ENCODE measurements around the gene TRAPPC3. TPM values are rescaled to one million over a fixed set of nuclear protein-coding genes. Genes with fewer than 3 reads are reported as not detected.

Gene TRAPPC3
- total RNA-seq, 1 experiment from 2014 or later: 86.6 TPM

DNA sequence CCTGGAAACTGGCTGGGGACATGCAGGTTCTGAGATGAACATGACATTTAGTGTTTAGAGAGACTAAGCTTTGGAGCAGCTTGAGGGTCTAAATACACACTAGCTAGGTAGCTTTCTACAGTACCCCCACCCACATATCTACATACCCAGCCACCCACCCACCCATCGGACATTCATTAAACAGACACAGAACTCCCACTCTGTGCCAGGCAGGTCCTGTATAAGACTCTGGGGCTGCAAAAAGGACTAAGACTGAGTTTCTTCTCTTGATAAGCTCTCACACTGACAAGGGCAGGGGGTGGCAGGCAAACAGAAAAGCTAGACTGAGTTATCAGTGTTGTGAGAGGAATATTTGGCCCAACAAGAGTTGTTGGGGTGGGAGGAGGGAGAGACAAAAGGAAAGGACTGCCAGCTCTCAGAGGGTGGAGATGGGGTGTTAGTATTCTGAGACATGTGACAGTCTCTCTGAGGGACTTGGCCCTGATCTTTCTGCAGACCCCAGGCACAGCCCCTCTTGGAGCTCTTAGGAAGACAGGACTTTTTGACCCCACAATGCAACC is 13.5 kb upstream of the TRAPPC3 start:
- no peaks in the 10 kb centered on the region for H3K9me3 ChIP-seq (ENCODE audit: low read depth, low read length, poor library complexity, severe bottlenecking)
- H3K27ac ChIP-seq (ENCODE audit: low read depth, low read length, poor library complexity, severe bottlenecking): no peak overlapping the region
- H3K4me3 ChIP-seq (ENCODE audit: low read depth, low read length, poor library complexity, severe bottlenecking): no peak overlapping the region
- intact Hi-C loops (cut with micrococcal nuclease; ENCODE audit: unreplicated experiment): no loop called here
- DNase-seq (ENCODE audit: low spot score): no peak
- BruUV-seq (replicated peaks): no TSS peak
- H3K27me3 ChIP-seq (replicated peaks; ENCODE audit: insufficient read depth, low read depth, low read length, poor library complexity): no peaks in the 10 kb centered on the region
- H3K4me1 ChIP-seq (ENCODE audit: insufficient read depth, low read length, poor library complexity, severe bottlenecking): peaks cover 34% of the 10 kb centered on the region
- TF ChIP-seq, protein P1, sequence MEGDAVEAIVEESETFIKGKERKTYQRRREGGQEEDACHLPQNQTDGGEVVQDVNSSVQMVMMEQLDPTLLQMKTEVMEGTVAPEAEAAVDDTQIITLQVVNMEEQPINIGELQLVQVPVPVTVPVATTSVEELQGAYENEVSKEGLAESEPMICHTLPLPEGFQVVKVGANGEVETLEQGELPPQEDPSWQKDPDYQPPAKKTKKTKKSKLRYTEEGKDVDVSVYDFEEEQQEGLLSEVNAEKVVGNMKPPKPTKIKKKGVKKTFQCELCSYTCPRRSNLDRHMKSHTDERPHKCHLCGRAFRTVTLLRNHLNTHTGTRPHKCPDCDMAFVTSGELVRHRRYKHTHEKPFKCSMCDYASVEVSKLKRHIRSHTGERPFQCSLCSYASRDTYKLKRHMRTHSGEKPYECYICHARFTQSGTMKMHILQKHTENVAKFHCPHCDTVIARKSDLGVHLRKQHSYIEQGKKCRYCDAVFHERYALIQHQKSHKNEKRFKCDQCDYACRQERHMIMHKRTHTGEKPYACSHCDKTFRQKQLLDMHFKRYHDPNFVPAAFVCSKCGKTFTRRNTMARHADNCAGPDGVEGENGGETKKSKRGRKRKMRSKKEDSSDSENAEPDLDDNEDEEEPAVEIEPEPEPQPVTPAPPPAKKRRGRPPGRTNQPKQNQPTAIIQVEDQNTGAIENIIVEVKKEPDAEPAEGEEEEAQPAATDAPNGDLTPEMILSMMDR (conservative IDR thresholded peaks at IDR 0.05; ENCODE audit: low read depth, low read length): no peak
- no peak for TF ChIP-seq EZH2 (IDR thresholded peaks at IDR 0.05; ENCODE audit: borderline replicate concordance, low read depth, low read length, poor library complexity, severe bottlenecking)
- CTCF ChIA-PET: no interaction called here
- POLR2A ChIA-PET (ENCODE audit: low non-redundant PET): interaction anchor here (0.8 kb wide), 1 partner anchor 14 kb away, joined by 15 read pairs; no protein-coding TSS in a partner anchor
- H3K36me3 ChIP-seq (ENCODE audit: insufficient read depth, low read length, poor library complexity, severe bottlenecking): no peaks in the 10 kb centered on the region

DNA sequence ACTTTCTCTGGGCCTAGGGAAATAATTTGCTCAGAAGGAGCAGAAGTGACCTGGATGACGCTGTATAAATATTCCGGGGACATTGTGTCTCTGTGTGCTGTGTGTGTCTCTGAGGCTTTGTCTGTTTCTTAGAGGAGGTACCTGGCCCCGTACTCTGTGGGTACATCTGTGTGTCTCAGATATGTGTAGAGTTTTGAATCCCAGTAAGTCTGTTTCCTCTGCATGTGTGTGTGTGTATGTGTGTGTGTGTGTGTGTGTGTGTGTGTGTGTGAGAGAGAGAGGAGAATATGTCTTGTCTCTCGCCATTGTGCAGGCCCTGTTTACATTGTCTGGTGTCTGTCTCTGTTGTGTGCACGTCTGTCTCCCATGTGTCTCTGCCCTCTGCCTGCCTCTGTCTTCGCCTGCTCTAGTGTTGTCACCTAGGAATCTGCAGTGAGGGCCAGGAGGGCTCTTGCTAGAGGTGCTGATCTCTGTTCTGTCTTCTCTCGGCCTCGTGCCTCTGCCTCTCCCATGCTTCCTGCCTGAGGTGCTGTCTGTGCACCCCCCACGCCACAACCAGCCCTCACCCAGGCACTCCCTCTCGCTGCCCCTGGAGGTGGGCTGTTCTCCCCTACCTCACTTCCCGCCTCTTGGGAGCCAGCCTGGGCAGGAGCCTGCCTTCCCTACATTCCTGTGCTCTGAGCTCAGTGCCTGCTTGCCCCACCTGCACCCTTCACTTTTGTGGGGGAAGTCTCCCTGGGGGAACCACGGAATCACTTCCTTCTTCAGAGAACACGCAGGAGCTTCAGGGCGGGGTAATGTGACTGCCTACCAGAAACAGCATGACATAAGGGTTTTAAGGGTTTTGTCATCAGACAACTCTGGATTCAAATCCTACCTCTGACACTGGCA is 12.6 kb upstream of the TRAPPC3 start:
- Histone ChIP-seq H3K9me3 (ENCODE audit: low read depth, low read length, poor library complexity, severe bottlenecking) (no peaks in the 10 kb centered on the region), H3K27me3 (replicated peaks; ENCODE audit: insufficient read depth, low read depth, low read length, poor library complexity) (no peaks in the 10 kb centered on the region), H3K27ac (ENCODE audit: low read depth, low read length, poor library complexity, severe bottlenecking) (peak overlapping the region; percentile 93), H3K36me3 (ENCODE audit: insufficient read depth, low read length, poor library complexity, severe bottlenecking) (no peaks in the 10 kb centered on the region), H3K4me3 (ENCODE audit: low read depth, low read length, poor library complexity, severe bottlenecking) (peak overlapping the region; percentile 45), H3K4me1 (ENCODE audit: insufficient read depth, low read length, poor library complexity, severe bottlenecking) (peaks cover 38% of the 10 kb centered on the region)
- intact Hi-C loops (cut with micrococcal nuclease; ENCODE audit: unreplicated experiment): no loop called here
- BruUV-seq (replicated peaks): no TSS peak
- CTCF ChIA-PET: interaction anchor here (0.7 kb wide), 1 partner anchor 26 kb away, joined by 3 read pairs; no protein-coding TSS in a partner anchor
- DNase-seq (ENCODE audit: low spot score): no peak
- POLR2A ChIA-PET (ENCODE audit: low non-redundant PET): interaction anchor here (0.6 to 1.0 kb wide), 3 partner anchors 10 to 67 kb away, joined by 3 to 4 read pairs (median 4); no protein-coding TSS in a partner anchor
- no peak for TF ChIP-seq EZH2 (IDR thresholded peaks at IDR 0.05; ENCODE audit: borderline replicate concordance, low read depth, low read length, poor library complexity, severe bottlenecking)
- TF ChIP-seq, protein P1 (conservative IDR thresholded peaks at IDR 0.05; ENCODE audit: low read depth, low read length): no peak

DNA sequence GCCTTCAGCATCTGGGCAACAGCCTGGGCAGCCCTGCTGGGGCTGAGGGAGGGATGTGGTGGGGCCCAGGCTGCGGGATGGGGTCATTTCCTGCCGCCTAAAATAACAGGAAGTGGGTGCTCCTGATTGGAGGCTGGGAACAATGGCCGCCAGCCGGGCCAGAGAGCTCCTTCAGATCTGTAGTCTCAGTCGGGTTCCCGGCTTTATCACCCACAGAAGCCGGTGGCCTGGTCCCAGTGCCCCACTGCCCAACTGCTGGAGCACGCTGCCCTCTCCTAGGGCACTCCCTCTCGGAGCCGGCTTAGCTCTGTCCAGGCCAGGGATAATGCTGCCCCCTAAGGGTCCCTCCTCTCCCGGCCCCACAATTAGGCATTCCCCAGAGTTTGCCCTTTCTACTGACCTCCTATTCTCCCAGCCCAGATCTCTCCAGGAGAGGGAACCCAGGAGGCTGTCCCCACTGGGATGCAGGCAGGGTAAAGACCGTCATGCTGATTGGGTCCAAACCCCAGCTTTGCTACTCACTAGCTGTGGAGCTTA is 11.7 kb upstream of the TRAPPC3 start:
- TF ChIP-seq EZH2 (IDR thresholded peaks at IDR 0.05; ENCODE audit: borderline replicate concordance, low read depth, low read length, poor library complexity, severe bottlenecking): no peak
- TF ChIP-seq, protein P1 (conservative IDR thresholded peaks at IDR 0.05; ENCODE audit: low read depth, low read length): peak; percentile 48
- peak overlapping the region; percentile 93 for H3K27ac ChIP-seq (ENCODE audit: low read depth, low read length, poor library complexity, severe bottlenecking)
- POLR2A ChIA-PET (ENCODE audit: low non-redundant PET): interaction anchor here (0.6 to 1.0 kb wide), 4 partner anchors 10 to 811 kb away, joined by 3 to 4 read pairs (median 4); no protein-coding TSS in a partner anchor
- intact Hi-C loops (cut with micrococcal nuclease; ENCODE audit: unreplicated experiment): no loop called here
- peak; percentile 85 for DNase-seq (ENCODE audit: low spot score)
- H3K9me3 ChIP-seq (ENCODE audit: low read depth, low read length, poor library complexity, severe bottlenecking): no peaks in the 10 kb centered on the region
- BruUV-seq (replicated peaks): no TSS peak
- H3K4me1 ChIP-seq (ENCODE audit: insufficient read depth, low read length, poor library complexity, severe bottlenecking): peaks cover 38% of the 10 kb centered on the region
- CTCF ChIA-PET: interaction anchor here (0.7 to 1.4 kb wide), 3 partner anchors 11 to 27 kb away, joined by 3 to 4 read pairs (median 3); partner anchors contain the start of gene TRAPPC3
- H3K36me3 ChIP-seq (ENCODE audit: insufficient read depth, low read length, poor library complexity, severe bottlenecking): no peaks in the 10 kb centered on the region
- H3K27me3 ChIP-seq (replicated peaks; ENCODE audit: insufficient read depth, low read depth, low read length, poor library complexity): no peaks in the 10 kb centered on the region
- H3K4me3 ChIP-seq (ENCODE audit: low read depth, low read length, poor library complexity, severe bottlenecking): peak overlapping the region; percentile 45
